GM19328 (cell line): ENCODE data around the gene KCNIP1.

ENCODE experiments used
- ATAC-seq: cut with Tn5 transposase; IDR thresholded peaks from one replicate; pipeline ENCODE4 v1.9.1; 2021; ENCODE audit warnings: mild to moderate bottlenecking, moderate library complexity; ENCODE audit not compliant: unreplicated experiment

The KCNIP1 gene

GRCh38 chr5:170694911-170695310 lies 191.1 kb downstream of the KCNIP1 start:
- no peak for ATAC-seq

GRCh38 chr5:170697031-170697430 lies 193.2 kb downstream of the KCNIP1 start:
- ATAC-seq, result no peak

- ATAC-seq, result no peak
These were observed 196.7 kb downstream of the KCNIP1 start for GRCh38 chr5:170700503-170700902.

GRCh38 chr5:170701334-170701733 lies 197.5 kb downstream of the KCNIP1 start:
- no peak for ATAC-seq

GRCh38 chr5:170704417-170705192 lies 200.8 kb downstream of the KCNIP1 start:
- no peak for ATAC-seq

- no peak for ATAC-seq
These were observed 205.8 kb downstream of the KCNIP1 start for GRCh38 chr5:170709640-170710039.

GRCh38 chr5:170711300-170711699 lies 207.5 kb downstream of the KCNIP1 start:
- ATAC-seq, result no peak

- no peak for ATAC-seq
These were observed 211.3 kb downstream of the KCNIP1 start for GRCh38 chr5:170715141-170715540.

- no peak for ATAC-seq
These were observed 212.6 kb downstream of the KCNIP1 start for GRCh38 chr5:170716396-170716795.

- no peak for ATAC-seq
These were observed 215.7 kb downstream of the KCNIP1 start for GRCh38 chr5:170719551-170719950.

- no peak for ATAC-seq
These were observed 216.4 kb downstream of the KCNIP1 start for GRCh38 chr5:170720179-170720578.

- no peak for ATAC-seq
These were observed 217.2 kb downstream of the KCNIP1 start for GRCh38 chr5:170720984-170721383.

GRCh38 chr5:170721681-170722080 lies 217.9 kb downstream of the KCNIP1 start:
- no peak for ATAC-seq

GRCh38 chr5:170722316-170722715 lies 218.5 kb downstream of the KCNIP1 start:
- ATAC-seq, result no peak

- ATAC-seq, result no peak
These were observed 227.2 kb downstream of the KCNIP1 start for GRCh38 chr5:170731052-170731451.

- ATAC-seq, result no peak
These were observed 228.9 kb downstream of the KCNIP1 start for GRCh38 chr5:170732685-170733084.

GRCh38 chr5:170736966-170737365 lies 233.1 kb downstream of the KCNIP1 start:
- ATAC-seq, result no peak

- ATAC-seq, result no peak
These were observed 233.8 kb downstream of the KCNIP1 start for GRCh38 chr5:170737591-170737990.

GRCh38 chr5:170738840-170739239 lies 235.0 kb downstream of the KCNIP1 start:
- ATAC-seq, result no peak

GRCh38 chr5:170739446-170739845 lies 235.6 kb downstream of the KCNIP1 start:
- ATAC-seq, result no peak

- no peak for ATAC-seq
These were observed 236.9 kb downstream of the KCNIP1 start for GRCh38 chr5:170740551-170741205.

- ATAC-seq, result no peak
These were observed 238.0 kb downstream of the KCNIP1 start for GRCh38 chr5:170741801-170742200.

GRCh38 chr5:170743876-170744212 lies 240.0 kb downstream of the KCNIP1 start:
- no peak for ATAC-seq
